Measurements from ENCODE around the gene ZSCAN29. TPM values are rescaled to one million over a fixed set of nuclear protein-coding genes. Genes with fewer than 3 reads are reported as not detected.

Gene ZSCAN29
- total RNA-seq, 1 donor from 2014 or later: 118 TPM

DNA sequence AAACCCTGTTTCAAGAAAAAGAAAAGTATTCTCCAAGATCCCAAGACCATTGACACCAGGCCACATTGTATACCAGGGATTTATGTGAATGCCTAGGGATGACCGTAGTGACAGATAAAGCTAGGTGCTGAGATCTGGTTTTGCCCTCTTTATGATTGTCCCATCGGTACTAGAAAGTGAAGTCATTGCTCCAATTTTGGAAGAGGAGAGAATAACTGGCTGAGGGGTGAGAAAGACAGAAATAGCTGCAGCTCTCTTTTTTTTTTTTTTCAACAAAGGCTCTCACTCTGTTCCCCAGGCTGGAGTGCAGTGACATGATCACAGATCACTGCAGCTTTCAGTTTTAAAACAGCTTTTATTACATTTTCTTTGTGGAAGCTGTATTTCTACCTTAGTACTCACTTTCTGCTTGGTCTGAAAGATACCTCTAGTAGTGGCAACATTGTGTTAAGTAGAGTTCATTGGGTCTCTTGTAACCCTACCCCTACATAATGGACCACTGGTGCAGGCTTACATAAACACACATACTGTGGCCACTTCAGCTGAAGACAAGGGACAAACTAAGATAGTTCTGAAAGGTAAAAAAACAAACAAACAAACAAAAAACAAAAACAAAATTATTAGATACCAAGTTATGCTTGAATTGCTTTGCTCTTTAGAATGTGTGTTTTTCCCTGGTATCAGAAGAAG is 18.0 kb downstream of the ZSCAN29 start:
- no peak overlapping the region for H3K27ac Mint-ChIP-seq (ENCODE audit: unreplicated experiment)
- peaks cover 2% of the 10 kb centered on the region for H3K9me3 Mint-ChIP-seq (ENCODE audit: unreplicated experiment)
- H3K4me3 Mint-ChIP-seq (ENCODE audit: unreplicated experiment): no peak overlapping the region
- H3K4me1 Mint-ChIP-seq (ENCODE audit: low read depth, unreplicated experiment): no peaks in the 10 kb centered on the region
- DNase-seq: no peak
- TF ChIP-seq, protein P1, sequence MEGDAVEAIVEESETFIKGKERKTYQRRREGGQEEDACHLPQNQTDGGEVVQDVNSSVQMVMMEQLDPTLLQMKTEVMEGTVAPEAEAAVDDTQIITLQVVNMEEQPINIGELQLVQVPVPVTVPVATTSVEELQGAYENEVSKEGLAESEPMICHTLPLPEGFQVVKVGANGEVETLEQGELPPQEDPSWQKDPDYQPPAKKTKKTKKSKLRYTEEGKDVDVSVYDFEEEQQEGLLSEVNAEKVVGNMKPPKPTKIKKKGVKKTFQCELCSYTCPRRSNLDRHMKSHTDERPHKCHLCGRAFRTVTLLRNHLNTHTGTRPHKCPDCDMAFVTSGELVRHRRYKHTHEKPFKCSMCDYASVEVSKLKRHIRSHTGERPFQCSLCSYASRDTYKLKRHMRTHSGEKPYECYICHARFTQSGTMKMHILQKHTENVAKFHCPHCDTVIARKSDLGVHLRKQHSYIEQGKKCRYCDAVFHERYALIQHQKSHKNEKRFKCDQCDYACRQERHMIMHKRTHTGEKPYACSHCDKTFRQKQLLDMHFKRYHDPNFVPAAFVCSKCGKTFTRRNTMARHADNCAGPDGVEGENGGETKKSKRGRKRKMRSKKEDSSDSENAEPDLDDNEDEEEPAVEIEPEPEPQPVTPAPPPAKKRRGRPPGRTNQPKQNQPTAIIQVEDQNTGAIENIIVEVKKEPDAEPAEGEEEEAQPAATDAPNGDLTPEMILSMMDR (IDR thresholded peaks at IDR 0.05; ENCODE audit: partially characterized antibody, unreplicated experiment): no peak
- H3K27me3 Mint-ChIP-seq (ENCODE audit: unreplicated experiment): no peaks in the 10 kb centered on the region
- H3K36me3 Mint-ChIP-seq (ENCODE audit: unreplicated experiment): no peaks in the 10 kb centered on the region

DNA sequence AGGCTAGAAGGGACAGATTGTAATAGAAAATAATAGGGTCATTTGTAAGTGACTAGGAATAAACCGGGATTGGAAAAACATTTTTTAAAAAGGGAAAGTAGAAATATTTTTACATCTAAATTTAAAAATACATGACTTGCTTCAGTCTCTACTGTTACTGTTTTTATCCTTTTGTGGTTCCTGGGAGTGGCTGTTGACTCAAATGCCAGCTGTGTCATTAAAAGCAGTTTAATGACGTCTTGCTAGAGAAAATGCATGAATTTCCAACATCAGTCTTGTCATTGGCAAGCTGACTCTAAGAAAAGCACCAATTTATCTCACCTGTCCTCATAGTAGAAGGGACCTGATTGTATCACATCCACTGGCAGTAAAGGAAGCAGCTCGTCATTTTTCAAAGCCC is 23.7 kb downstream of the ZSCAN29 start:
- Mint-ChIP-seq H3K9me3 (ENCODE audit: unreplicated experiment) (no peaks in the 10 kb centered on the region), H3K27me3 (ENCODE audit: unreplicated experiment) (no peaks in the 10 kb centered on the region), H3K4me1 (ENCODE audit: low read depth, unreplicated experiment) (no peaks in the 10 kb centered on the region), H3K36me3 (ENCODE audit: unreplicated experiment) (no peaks in the 10 kb centered on the region), H3K4me3 (ENCODE audit: unreplicated experiment) (no peak overlapping the region), H3K27ac (ENCODE audit: unreplicated experiment) (no peak overlapping the region)
- DNase-seq: no peak
- TF ChIP-seq, protein P1 (IDR thresholded peaks at IDR 0.05; ENCODE audit: partially characterized antibody, unreplicated experiment): no peak

DNA sequence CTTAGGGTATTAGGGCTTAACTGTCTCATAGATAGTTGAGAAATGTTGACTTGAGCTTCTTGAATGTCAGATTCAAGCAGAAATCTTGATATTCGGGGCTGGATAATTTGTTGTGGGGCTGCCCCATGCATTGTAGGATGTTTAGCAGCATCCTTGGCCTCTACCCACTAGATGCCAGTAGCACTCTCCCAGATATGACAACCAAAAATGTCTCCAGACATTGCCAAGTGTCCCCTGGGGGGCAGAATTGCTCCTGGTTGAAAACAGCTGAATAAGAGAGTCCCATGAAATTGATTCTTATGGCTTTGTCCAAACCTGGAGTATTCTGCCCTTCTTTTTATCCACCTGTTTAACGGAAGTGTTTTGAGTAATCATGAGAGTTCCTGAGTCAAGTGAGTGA is 24.5 kb downstream of the ZSCAN29 start:
- no peak overlapping the region for H3K4me3 Mint-ChIP-seq (ENCODE audit: unreplicated experiment)
- DNase-seq: no peak
- no peak overlapping the region for H3K27ac Mint-ChIP-seq (ENCODE audit: unreplicated experiment)
- H3K27me3 Mint-ChIP-seq (ENCODE audit: unreplicated experiment): no peaks in the 10 kb centered on the region
- no peaks in the 10 kb centered on the region for H3K36me3 Mint-ChIP-seq (ENCODE audit: unreplicated experiment)
- H3K4me1 Mint-ChIP-seq (ENCODE audit: low read depth, unreplicated experiment): no peaks in the 10 kb centered on the region
- TF ChIP-seq, protein P1 (IDR thresholded peaks at IDR 0.05; ENCODE audit: partially characterized antibody, unreplicated experiment): no peak
- no peaks in the 10 kb centered on the region for H3K9me3 Mint-ChIP-seq (ENCODE audit: unreplicated experiment)

DNA sequence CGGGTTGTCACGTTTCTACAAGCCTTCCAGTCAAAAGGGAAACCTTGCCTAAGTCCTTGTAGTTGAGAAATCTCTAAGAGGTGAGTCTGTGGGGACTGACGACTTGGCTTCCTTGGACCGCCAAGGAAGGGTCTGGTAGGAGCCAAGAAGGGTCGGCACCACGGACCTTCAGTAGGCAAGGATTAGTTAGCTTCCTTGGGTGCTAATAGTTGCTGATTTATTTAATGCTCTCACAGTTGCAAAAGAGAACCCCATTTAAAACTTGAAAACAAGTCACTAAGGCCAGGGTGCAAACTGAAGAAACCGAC is 40.1 kb downstream of the ZSCAN29 start:
- H3K4me1 Mint-ChIP-seq (ENCODE audit: low read depth, unreplicated experiment): peaks cover 14% of the 10 kb centered on the region
- H3K9me3 Mint-ChIP-seq (ENCODE audit: unreplicated experiment): peaks cover 2% of the 10 kb centered on the region
- H3K4me3 Mint-ChIP-seq (ENCODE audit: unreplicated experiment): peak overlapping the region; percentile 94
- peak overlapping the region; percentile 88 for H3K27ac Mint-ChIP-seq (ENCODE audit: unreplicated experiment)
- no peak for DNase-seq
- peaks cover 2% of the 10 kb centered on the region for H3K27me3 Mint-ChIP-seq (ENCODE audit: unreplicated experiment)
- no peaks in the 10 kb centered on the region for H3K36me3 Mint-ChIP-seq (ENCODE audit: unreplicated experiment)
- TF ChIP-seq, protein P1 (IDR thresholded peaks at IDR 0.05; ENCODE audit: partially characterized antibody, unreplicated experiment): no peak

DNA sequence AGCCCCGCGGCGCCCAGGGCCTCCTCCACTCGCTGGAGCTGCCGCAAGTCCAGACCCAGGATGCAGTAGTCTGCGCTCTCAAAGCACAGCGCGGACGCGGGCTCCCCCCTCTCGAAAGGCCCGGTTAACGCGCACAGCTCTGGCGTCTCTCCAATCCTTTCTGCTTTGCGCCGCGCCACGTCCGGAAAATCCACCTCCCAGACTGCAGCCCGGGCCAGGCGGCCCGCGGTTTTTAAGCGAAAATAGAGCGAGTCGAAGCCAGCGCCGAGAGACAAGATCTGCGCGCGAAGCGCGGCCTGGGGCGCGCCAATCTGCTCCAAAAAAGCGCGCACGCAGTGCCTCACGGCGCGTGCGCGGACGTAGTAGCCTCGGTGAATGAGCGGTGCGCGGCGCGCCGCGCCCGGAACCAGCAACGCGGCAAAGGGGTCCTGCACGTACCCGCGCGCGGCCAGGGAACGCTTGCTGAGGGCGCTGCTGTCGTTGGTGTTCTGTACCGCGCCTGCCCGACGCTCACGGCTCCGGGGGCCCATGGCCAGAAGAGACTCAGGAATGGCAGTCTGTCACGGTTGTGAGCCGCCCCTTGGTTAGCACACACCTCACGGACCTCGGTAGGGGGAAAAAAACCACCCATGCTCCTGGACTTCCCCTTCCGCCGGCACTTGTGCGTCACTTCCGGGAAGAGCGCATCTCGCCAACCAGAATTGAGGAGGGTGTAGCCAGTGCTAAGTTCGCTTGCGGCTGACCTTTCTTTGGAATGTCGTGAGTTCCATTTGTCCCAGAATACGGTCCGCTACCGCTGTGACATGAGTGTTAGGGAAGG is 40.7 kb downstream of the ZSCAN29 start, which contains the start of gene LCMT2:
LCMT2 (minus strand) TSS at position 614 of the 820 bp plus-strand sequence; CDS start at position 530, 84 bp downstream.
- peak within 1 kb of the TSS; percentile 88 for H3K27ac Mint-ChIP-seq (ENCODE audit: unreplicated experiment)
- TF ChIP-seq, protein P1 (IDR thresholded peaks at IDR 0.05; ENCODE audit: partially characterized antibody, unreplicated experiment): no peak
- H3K27me3 Mint-ChIP-seq (ENCODE audit: unreplicated experiment): peaks cover 2% of the 10 kb centered on the region
- no peaks in the 10 kb centered on the region for H3K36me3 Mint-ChIP-seq (ENCODE audit: unreplicated experiment)
- H3K4me1 Mint-ChIP-seq (ENCODE audit: low read depth, unreplicated experiment): peaks cover 14% of the 10 kb centered on the region
- DNase-seq: peak; percentile 85
- peaks cover 2% of the 10 kb centered on the region for H3K9me3 Mint-ChIP-seq (ENCODE audit: unreplicated experiment)
- H3K4me3 Mint-ChIP-seq (ENCODE audit: unreplicated experiment): peak within 1 kb of the TSS; percentile 94

Measured in glutamatergic neuron (in vitro differentiated cells).